DOHH2 (cell line): ENCODE results near the gene GAK.

Experiments
- H3F3A ChIP-seq: fragments of 200-600 bp; sonication (generic), shearing (Covaris generic); 2 replicates; pipeline ENCODE4 v1.6.0; 2016; ENCODE audit warnings: antibody characterized with exemption, mild to moderate bottlenecking; ENCODE audit not compliant: control insufficient read depth, insufficient read depth
- H3K27ac ChIP-seq: fragments of 200-600 bp; sonication (generic); 2 replicates; pipeline ENCODE4 v1.5.1; 2014; ENCODE audit warnings: low read depth, mild to moderate bottlenecking, low read length, moderate library complexity
- H3K27me3 ChIP-seq: fragments of 200-600 bp; sonication (generic); 2 replicates; pipeline ENCODE4 v1.6.1; 2014; ENCODE audit warnings: mild to moderate bottlenecking, low read length, mixed read lengths; ENCODE audit not compliant: control insufficient read depth
- H3K36me3 ChIP-seq: fragments of 200-600 bp; sonication (generic); 2 replicates; pipeline ENCODE4 v1.6.1; 2014; ENCODE audit warnings: mild to moderate bottlenecking, low read length, moderate library complexity, mixed read lengths; ENCODE audit not compliant: control insufficient read depth
- H3K4me1 ChIP-seq: fragments of 200-600 bp; sonication (generic); 2 replicates; pipeline ENCODE4 v1.6.1; 2014; ENCODE audit warnings: mild to moderate bottlenecking, low read length, mixed read lengths; ENCODE audit not compliant: control insufficient read depth
- H3K4me2 ChIP-seq: fragments of 200-600 bp; sonication (generic); 2 replicates; pipeline ENCODE4 v1.6.0; 2014; ENCODE audit warnings: mild to moderate bottlenecking, low read length, moderate library complexity
- H3K4me3 ChIP-seq: fragments of 200-600 bp; sonication (generic); 2 replicates; pipeline ENCODE4 v1.5.1; 2014; ENCODE audit warnings: mild to moderate bottlenecking, low read length, mixed read lengths
- H3K79me2 ChIP-seq: fragments of 200-600 bp; sonication (generic); 2 replicates; pipeline ENCODE4 v1.6.1; 2014; ENCODE audit warnings: mild to moderate bottlenecking, low read length, mixed read lengths; ENCODE audit not compliant: control insufficient read depth
- H3K9me2 ChIP-seq: fragments of 200-600 bp; sonication (generic); replicated peaks from 2 replicates; pipeline ENCODE4 v1.6.1; 2014; ENCODE audit warnings: mild to moderate bottlenecking, low read length, mixed read lengths; ENCODE audit not compliant: control insufficient read depth
- H3K9me3 ChIP-seq: fragments of 200-600 bp; sonication (generic); 2 replicates; pipeline ENCODE4 v1.6.1; 2014; ENCODE audit warnings: antibody characterized with exemption, low read length, mixed read lengths; ENCODE audit not compliant: control insufficient read depth, insufficient read depth
- H4K20me1 ChIP-seq: fragments of 200-600 bp; sonication (generic); 2 replicates; pipeline ENCODE4 v1.6.0; 2014; ENCODE audit warnings: low read depth, mild to moderate bottlenecking, antibody characterized with exemption, low read length, moderate library complexity; ENCODE audit not compliant: control insufficient read depth, insufficient read depth
- CTCF ChIP-seq: fragments of 200-600 bp; sonication (generic); IDR thresholded peaks from one replicate; pipeline ENCODE4 v1.5.1; 2014; ENCODE audit warnings: antibody characterized with exemption, mild to moderate bottlenecking, low read depth, low read length; ENCODE audit not compliant: poor library complexity, severe bottlenecking
- EZH2phosphoT487 ChIP-seq: fragments of 200-600 bp; sonication (generic); IDR thresholded peaks from 2 replicates; pipeline ENCODE4 v1.6.1; 2017; ENCODE audit warnings: borderline replicate concordance, mild to moderate bottlenecking, antibody characterized with exemption, low read length, moderate library complexity, mixed read lengths

GAK gene

GRCh38 chr4:865572-865971, 66.5 kb downstream of the GAK start:
- Histone ChIP-seq H3K4me1 (no peaks in the 10 kb centered on the region), H3K4me2 (no peak overlapping the region)

GRCh38 chr4:865121-865465, 67.0 kb downstream of the GAK start:
- H4K20me1 ChIP-seq, result no peaks in the 10 kb centered on the region

More at GRCh38 chr4:865572-865971, 66.5 kb downstream of the GAK start:
- H3K4me3 ChIP-seq, result no peak overlapping the region
- H3K36me3 ChIP-seq, result peaks cover 48% of the 10 kb centered on the region
- H3K9me2 ChIP-seq, result no peaks in the 10 kb centered on the region
- peaks cover 9% of the 10 kb centered on the region; the same call in 1 of the 2 replicates for H3K9me3 ChIP-seq
- TF ChIP-seq CTCF (no peak), EZH2phosphoT487 (no peak)
- no peaks in the 10 kb centered on the region for H3K79me2 ChIP-seq
- peaks cover 5% of the 10 kb centered on the region; the same call in 1 of the 2 replicates for H3F3A ChIP-seq
- H3K27me3 ChIP-seq, result no peaks in the 10 kb centered on the region
- no peak overlapping the region for H3K27ac ChIP-seq
- H4K20me1 ChIP-seq, result no peaks in the 10 kb centered on the region

GRCh38 chr4:864456-865120, 67.5 kb downstream of the GAK start:
- TF ChIP-seq EZH2phosphoT487, result no peak
- TF ChIP-seq CTCF, result no peak

More at GRCh38 chr4:865121-865465, 67.0 kb downstream of the GAK start:
- Histone ChIP-seq H3K9me3 (peaks cover 5% of the 10 kb centered on the region; the same call in 1 of the 2 replicates), H3K36me3 (peaks cover 48% of the 10 kb centered on the region), H3K4me3 (no peak overlapping the region), H3K4me2 (no peak overlapping the region), H3K27me3 (no peaks in the 10 kb centered on the region), H3K27ac (no peak overlapping the region), H3K4me1 (no peaks in the 10 kb centered on the region), H3K79me2 (no peaks in the 10 kb centered on the region), H3K9me2 (no peaks in the 10 kb centered on the region), H3F3A (peaks cover 4% of the 10 kb centered on the region; the same call in 1 of the 2 replicates)
- no peak for TF ChIP-seq EZH2phosphoT487
- TF ChIP-seq CTCF, result no peak

More at GRCh38 chr4:864456-865120, 67.5 kb downstream of the GAK start:
- H3K9me2 ChIP-seq, result no peaks in the 10 kb centered on the region
- H3K4me1 ChIP-seq, result no peaks in the 10 kb centered on the region
- no peaks in the 10 kb centered on the region for H3K79me2 ChIP-seq
- H4K20me1 ChIP-seq, result no peaks in the 10 kb centered on the region
- no peak overlapping the region for H3K4me3 ChIP-seq
- no peaks in the 10 kb centered on the region for H3K27me3 ChIP-seq
- H3F3A ChIP-seq, result peaks cover under 1% of the 10 kb centered on the region; the same call in 1 of the 2 replicates
- H3K27ac ChIP-seq, result no peak overlapping the region
- H3K9me3 ChIP-seq, result peaks cover 2% of the 10 kb centered on the region; the same call in 1 of the 2 replicates
- no peak overlapping the region for H3K4me2 ChIP-seq
- peaks cover 51% of the 10 kb centered on the region for H3K36me3 ChIP-seq
